NCI-H748 (cell line): ENCODE results near the gene MYL3.
A peak's percentile ranks its signal among the peaks of the same experiment; 100 is the strongest.

Experiments used
- DNase-seq: peaks from one replicate; lab custom pipeline; 2025; ENCODE audit not compliant: unreplicated experiment; lab: John Stamatoyannopoulos, UW

MYL3 gene

DNA sequence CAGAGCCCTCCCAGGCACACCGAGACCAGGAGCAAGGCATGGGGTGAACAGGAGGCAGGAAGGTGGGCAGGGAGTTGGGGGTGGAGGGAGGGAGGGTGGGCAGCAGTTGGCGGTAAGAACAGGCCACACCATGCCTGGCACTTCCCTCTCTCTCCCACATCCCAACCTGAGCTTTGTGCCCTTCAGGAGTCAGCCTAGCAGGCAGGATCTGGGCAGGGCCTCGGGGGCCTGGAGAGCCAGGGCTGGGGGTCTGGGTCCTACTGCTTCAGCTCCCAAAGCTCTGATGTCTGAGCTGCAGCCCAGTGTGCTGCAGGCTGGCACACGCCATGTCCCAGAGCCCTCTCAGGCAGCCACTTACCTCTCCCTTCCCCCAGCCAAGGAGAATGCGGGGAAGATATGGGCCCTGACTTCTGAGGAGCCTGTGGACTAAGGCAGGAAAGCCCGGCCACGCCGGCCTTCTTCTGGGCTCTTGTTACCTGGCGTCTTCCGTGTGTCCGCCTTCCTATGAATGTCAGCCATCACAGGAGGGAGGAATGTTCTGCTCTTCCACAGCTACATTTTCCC lies 2.9 kb upstream of the MYL3 start:
- DNase-seq: no peak

DNA sequence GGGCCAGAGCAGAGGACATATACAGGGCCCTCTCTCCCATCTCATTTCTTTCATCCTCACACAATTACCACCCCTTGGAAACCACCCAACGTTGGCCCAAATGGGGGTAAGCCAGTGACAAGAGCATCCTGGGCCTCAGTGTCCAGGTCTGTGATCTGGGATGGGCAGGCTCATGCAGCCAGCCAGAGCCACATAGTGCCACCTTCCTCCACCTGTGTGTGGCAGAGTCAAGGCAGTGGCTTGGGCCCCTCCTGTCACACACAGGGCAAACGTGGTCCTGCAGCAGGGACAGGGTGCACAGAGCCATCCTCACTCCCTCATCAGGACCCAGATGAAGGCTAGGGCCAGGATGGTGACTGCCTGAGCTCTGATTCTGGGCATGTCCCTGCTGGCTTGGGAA lies 2.3 kb upstream of the MYL3 start:
- DNase-seq: no peak

- DNase-seq: no peak
Measured at GRCh38 chr3:46865031-46865507, 1.8 kb upstream of the MYL3 start.

DNA sequence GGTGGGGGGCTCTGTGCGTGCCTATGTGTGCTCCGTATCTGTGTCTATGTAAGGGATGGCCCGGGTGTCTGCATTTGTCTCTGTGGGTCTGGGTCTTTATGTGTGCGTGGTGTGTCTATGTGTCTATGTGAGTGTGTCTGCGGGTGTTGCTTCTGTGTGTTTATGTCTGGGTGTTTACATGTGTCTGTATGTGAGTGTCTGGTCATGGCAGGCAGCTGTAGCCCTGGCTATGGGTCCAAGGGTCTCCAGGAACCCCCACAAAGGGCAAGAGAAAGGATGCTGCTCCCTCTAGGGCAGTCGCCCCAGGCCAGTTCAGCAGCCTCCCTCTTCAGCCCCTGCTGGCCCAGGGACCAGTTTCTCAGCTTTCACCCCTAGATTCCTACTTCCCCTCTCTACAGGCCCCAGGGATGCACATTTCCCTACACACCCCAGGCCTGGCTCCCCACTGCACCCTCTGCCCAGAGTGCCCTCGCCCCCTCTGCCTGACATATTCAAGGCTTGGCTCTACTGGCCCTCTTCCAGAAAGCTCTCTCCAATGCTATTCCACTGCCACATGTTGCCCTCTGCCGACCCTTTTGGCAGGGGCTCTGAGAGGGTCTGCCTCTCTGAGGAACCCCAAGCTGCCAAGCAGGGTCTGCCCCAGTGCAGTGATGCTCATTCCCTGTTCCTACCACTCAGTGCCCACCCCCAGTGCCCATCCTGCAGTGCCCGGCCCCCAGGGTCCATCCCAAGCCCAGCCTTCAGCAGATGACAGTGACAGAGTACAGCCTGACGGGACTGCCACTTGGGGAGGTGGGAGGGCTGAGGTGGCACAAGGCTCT lies 1.0 kb upstream of the MYL3 start:
- no peak for DNase-seq

DNA sequence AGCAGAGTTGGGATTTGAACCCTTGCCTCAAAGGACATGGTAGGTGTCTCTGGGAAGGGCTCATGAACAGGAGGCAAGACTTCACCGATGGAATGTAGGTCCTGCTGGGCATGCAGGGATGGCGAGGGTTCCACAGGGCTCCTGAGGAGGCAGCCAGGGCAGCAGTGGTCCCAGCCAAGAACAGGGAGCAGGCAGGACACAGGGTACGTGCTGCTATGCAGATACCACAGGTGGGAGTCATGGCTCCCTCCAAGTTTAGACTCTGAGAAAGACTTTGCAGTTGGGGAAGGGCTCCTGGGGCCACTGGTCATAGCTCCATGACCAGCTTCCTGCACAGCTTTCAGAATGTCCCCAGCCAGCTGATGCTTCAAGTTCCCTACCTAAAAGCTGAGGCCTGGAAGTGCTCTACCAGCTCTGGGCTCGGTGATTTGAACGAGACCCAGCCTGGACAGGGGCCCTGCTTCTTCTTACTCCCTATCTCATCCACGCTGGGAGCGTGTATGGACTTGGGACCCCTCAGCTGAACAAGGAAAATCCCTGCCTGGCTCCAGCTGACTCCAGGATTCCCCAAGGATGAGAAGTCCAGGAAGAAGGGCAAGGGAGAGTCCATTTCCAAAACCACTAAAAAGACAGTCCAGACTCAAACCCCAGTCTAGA lies 747 bp downstream of the MYL3 start:
- no peak for DNase-seq

DNA sequence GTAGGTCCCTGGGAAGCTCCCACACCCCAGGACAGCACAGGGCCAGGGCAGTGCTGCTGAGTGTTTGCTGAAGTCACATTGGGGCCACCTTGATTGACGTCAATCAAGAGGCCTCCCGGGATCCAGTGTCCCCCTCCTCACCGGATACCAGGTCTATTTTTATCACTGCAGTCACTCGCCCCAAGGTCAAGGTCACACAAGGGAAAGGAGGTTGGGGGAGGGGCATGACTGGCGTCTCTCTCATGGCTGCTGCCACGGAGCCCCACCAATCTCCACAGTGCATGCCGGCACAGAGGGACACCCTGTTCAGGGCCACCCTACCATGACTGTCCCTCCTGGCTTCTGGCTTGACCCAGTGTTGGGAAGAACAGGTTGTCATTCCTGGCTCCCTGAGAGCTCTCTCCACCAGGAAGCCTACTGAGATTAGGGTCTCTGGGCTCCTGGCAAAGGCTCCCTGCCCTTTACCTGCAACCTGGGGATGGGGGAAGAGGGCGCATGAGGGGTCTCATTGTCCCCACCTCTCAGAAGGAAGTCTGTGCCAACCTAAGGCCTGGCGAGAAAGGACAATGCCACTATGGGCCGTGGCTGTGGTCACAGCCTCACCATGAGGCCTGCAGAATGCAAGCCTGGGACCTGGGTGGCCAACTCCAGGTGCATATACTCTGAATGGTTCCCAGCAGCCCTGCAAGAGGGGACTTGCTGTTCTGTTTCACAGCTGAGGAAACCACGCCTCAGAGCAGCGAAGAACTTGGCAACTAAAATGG lies 1.5 kb downstream of the MYL3 start:
- no peak for DNase-seq

- DNase-seq: no peak
Measured at GRCh38 chr3:46860810-46861604, 2.2 kb downstream of the MYL3 start.

DNA sequence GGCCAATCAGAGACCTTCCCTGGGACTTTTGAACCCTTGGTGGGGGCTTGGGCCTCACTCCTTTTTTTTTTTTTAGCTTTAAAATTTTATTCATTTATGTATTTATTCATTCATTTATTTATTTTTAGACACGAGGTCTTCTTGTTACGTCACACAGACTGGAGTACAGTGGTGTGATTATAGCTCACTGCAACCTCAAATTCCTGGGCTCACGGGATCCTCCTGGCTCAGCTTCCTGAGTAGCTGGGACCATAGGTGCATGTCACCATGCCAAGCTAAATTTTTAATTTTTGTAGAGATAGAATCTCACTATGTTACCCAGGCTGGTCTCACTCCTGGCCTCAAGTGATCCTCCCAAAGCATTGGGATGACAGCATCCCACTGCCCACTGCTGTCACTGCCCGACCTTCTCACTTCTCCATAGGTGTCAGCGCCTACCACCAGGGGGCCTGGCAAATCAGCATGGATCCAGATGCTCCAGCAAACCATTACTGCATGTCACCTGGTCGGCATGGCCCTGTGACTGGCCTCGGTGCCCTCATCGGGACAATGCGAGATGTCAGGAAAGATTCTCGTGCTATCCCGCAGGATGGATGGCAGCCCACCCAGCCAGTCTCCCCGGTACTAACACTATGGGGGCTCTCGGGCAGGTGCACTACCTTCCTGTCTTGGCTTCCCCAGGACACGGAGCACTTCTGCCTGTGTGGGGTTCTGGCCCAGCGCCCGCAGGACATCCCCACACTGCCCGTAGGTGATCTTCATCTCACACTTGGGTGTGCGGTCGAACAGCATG lies 3.0 kb downstream of the MYL3 start:
- peak; percentile 1 for DNase-seq

- DNase-seq: no peak
Measured at GRCh38 chr3:46859001-46859710, 4.1 kb downstream of the MYL3 start.

GRCh38 chr3:46858456-46858855 lies 4.8 kb downstream of the MYL3 start:
- no peak for DNase-seq

DNA sequence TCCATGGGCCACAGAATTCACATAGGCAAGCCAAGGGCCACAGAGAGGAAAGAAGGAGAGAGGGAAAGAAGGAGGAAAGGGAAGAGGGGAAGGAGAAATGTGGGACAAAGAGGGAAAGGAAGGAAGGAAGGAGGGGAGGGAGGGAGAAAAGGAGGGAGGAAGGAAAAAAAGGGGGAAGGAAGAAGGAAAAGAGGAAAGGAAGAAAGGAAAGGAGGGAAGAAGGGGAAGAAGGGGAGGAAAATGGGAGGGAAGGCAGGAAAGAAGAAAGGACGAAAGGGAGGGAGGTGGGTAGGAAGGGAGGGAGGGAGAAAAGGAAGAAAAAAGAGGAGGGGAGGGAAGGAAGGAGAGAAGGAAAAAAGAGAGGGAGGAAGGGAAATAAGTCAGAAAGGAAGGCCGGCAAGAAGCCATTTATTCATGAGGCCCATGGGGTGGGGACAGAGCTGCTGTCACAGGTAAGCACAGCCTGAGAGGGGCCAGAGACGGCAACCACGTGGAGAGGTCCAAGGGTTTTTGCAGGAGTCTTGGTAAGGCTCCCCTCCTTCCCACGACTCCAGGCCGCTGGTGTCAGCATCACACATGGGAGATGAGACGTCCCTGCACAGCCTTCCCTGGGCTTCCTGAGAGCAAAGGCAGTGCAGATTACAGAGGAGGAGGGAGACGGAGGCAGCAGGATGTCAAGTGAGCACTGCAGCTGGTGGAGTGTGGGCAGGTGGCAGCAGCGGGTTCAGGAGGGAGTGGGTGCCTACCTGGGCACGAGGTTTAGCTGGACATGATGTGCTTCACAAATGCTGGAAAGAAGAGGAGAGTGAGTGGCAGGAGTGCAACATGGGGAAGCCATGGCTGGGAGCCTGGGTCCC lies 5.5 kb downstream of the MYL3 start:
- DNase-seq: no peak

GRCh38 chr3:46856576-46857471 lies 6.4 kb downstream of the MYL3 start:
- DNase-seq: no peak

GRCh38 chr3:46854555-46854991 lies 8.7 kb downstream of the MYL3 start:
- no peak for DNase-seq

DNA sequence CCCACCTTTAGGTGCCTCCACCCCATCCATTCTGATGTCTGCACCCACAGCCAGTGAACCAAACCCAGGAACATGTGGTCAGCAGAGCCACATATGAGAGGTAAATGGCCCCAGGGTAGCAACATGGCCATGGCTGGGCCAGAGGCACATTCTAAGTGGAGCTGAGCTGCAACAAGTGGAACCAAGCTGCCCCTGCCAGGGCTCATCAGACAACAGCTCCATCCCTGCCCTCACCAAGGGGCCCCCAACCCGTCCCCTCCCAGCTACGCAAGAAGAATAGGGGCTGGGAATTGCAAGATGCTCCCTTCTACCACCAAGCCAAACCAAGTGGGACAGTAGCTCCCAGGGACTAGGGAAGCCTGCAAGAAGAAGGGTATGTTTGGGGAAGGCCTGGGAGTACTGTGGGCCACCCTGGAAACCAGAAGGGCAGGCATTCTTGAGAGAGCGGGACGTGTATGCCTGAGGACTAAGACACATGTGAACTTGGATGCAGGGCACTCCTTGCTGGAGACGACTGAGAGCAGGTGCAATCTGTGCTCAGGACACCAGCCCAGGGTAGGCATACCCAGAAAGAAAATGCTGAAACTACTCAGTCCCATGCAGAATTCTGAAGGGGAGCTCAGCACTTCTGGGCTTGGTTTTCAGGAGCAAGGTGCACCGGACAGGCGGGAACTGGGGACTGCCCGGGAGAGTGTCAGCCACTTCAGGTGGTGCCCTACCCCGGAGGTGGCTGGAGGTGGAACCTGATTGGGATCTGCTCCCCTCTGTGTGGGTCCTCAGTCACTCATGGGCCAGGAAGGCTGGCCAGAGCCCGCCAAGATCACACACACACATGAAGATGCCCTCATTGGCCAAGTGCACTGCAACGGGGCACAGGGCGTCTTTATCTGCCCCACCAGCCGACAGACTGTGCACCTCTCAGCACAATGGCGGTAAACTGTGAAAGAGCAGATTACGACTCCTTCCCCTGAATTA lies 9.5 kb downstream of the MYL3 start:
- DNase-seq: no peak

DNA sequence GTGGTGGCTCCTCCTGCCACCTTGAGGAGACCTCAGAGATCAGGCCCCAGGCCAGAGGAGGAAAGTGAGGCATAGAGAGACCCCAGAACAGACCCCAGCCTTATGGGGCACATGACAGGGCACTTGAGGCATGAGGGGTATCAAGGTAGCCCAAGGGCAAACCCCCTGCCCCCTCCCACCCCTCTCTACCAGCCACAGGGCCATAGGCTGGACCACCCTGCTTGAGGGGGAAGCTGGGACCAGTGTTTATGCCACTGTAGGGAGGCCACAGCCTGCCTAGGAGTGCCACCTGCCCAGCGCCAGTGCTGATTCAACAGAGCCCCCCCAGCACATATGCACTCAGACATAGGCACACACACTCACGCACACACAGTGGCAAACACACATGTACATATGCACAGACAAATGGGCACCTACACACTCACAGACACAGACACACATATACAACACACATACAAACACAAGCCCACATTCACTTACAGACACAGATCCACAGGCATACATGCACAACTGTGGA lies 10.3 kb downstream of the MYL3 start:
- no peak for DNase-seq

GRCh38 chr3:46852334-46852720 lies 10.9 kb downstream of the MYL3 start:
- DNase-seq: no peak
